Astrocyte of the cerebellum (primary cell): Measurements from ENCODE around the gene PSD4.

ENCODE experiments used
- DNase-seq: peaks from one replicate; pipeline ENCODE4 v3.0.0-alpha.2; 2011; ENCODE audit warnings: low read depth
- H3K4me3 ChIP-seq: 2 replicates; pipeline ENCODE4 v1.5.1; 2011; ENCODE audit warnings: mild to moderate bottlenecking, low read depth, low read length, moderate library complexity
- in situ Hi-C: cut with HindIII; loops from 2 replicates; pipeline ENCODE4 v1.10.0; 2017; ENCODE audit warnings: low sequenced_read_pairs
- TF ChIP-seq, protein P1 (sequence below): IDR thresholded peaks from 2 replicates; pipeline ENCODE4 v1.5.1; 2012; ENCODE audit warnings: low read length, low read depth, moderate library complexity, mild to moderate bottlenecking; ENCODE audit errors: missing control alignments

The PSD4 gene

DNA sequence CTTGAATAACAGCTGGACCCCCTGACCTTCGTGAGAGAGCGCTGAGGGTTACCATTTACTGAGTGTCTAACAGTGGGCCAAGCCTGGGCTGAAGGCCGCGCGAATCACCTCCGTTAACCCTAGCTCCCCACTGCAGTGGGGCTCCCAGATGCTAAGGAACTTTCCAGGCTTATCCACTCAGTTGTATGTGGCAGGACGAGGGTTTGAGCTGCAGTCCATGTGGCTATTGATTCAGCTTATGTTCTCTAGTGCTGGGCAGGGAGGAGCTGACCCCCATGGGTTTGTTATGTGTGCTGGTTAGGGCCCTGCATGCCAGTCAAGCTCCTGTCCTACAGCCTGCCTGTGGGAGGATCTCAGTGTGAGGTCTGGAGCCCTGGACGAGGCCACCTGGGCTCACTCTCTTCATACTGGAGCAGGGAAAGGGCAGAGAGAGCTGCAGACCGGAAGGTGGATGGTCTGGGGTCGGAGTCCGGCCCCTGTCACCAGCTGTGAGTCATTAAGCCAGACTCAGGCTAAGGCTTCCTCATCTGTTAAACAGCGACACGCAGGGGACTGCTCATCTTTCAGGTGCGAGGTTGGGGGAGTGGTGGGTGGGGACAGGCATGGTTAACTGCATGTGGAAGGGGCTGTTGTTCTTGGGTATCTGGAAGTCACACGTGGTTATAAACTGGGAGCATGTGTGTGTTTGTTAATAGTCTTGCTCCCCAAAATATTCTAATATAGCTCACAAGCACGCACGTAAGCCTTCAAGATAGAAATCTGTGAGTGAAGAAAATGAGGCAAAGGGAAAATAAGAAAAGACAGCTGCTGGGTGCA, 6.6 kb downstream of the PSD4 start:
- TF ChIP-seq, protein P1, sequence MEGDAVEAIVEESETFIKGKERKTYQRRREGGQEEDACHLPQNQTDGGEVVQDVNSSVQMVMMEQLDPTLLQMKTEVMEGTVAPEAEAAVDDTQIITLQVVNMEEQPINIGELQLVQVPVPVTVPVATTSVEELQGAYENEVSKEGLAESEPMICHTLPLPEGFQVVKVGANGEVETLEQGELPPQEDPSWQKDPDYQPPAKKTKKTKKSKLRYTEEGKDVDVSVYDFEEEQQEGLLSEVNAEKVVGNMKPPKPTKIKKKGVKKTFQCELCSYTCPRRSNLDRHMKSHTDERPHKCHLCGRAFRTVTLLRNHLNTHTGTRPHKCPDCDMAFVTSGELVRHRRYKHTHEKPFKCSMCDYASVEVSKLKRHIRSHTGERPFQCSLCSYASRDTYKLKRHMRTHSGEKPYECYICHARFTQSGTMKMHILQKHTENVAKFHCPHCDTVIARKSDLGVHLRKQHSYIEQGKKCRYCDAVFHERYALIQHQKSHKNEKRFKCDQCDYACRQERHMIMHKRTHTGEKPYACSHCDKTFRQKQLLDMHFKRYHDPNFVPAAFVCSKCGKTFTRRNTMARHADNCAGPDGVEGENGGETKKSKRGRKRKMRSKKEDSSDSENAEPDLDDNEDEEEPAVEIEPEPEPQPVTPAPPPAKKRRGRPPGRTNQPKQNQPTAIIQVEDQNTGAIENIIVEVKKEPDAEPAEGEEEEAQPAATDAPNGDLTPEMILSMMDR: no peak
- no peak overlapping the region for H3K4me3 ChIP-seq
- in situ Hi-C loops: no loop called here
- DNase-seq: no peak

DNA sequence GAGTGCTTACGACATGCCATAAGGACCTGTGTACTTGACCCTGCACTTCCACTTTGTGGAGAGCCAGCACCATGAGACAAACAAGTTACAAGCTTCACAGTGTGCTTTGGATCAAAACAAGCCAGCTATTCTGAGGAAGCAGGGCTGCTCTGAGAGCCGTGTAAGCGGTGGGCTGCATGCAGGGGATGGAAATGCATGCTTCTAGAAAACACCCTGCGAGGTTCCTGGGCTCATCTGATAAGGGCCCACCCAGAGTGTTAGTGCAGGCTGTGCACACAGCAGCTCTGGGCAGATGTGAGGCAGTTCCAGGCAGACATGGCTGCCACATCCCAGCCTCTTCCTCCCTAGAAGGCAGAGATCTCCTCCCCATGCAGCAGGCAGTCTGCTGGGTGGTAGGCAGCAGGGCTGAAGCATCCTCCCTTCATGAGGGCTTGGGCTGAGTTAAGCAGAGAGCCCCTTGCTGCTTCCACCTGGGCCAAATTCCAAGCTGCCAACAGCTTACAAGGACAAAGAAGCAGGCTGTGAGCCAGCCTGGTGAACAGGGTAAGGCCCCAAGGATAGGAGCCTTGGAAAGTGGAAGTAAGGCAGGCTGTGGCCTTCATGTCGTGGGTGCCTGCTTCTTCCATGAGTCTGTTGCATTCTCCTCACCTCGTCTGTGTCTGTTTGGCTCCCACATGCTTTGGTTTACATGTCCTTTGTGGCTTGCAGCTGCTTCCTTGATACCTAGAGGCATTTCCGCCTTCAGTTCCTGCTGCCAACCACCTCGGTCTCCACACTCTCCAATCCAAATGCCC, 7.7 kb downstream of the PSD4 start:
- DNase-seq: no peak
- in situ Hi-C loops: no loop called here
- TF ChIP-seq, protein P1: no peak
- H3K4me3 ChIP-seq: no peak overlapping the region

DNA sequence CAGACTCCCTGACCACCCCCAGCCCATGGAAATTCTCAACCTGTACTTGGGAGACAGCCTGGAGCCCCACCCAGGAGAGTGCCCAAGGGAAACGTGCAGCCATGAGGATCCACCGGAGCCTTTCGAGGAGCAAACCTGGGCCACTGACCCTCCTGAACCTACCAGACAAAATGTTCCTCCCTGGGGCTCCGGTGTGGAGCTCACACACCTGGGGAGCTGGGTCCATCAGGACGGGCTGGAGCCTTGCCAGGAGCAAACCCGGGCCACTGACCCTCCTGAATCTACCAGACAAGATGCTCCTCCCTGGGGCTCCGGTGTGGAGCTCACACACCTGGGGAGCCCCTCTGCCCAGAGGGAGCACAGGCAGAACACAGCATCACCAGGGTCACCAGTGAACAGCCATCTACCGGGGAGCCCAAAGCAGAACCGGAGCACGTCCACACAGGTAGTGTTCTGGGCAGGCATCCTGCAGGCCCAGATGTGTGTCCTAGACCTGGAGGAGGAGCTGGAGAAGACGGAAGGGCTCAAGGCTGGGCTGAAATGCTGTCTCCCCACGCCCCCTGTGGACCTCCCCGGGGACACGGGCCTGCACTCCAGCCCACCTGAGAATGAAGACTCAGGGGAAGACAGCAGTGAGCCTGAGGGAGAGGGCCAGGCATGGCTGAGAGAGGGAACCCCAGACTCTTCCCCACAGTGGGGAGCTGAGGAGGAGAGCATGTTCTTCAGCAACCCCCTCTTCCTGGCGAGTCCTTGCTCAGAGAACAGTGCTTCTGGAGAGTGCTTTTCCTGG, 8.9 kb downstream of the PSD4 start:
- no peak overlapping the region for H3K4me3 ChIP-seq
- in situ Hi-C loops: no loop called here
- TF ChIP-seq, protein P1: no peak
- no peak for DNase-seq

DNA sequence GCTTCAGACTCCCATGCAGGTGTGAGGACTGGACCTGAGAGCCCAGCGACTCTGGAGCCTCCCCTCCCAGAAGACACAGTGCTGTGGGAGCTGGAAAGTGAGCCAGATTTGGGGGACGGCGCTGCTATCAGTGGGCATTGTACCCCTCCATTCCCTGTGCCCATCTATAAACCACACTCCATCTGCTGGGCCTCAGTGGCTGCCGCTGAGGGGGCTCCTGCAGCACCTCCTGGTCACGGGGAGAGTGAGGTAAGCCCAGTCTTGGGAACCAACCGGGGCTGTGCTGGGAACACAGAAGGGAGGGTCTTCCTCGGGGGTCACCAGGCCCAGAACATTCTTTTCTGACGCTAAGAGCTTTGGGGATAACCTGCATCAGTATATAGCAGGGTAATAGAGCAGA, 9.5 kb downstream of the PSD4 start:
- in situ Hi-C loops: no loop called here
- TF ChIP-seq, protein P1: no peak
- DNase-seq: no peak
- no peak overlapping the region for H3K4me3 ChIP-seq

DNA sequence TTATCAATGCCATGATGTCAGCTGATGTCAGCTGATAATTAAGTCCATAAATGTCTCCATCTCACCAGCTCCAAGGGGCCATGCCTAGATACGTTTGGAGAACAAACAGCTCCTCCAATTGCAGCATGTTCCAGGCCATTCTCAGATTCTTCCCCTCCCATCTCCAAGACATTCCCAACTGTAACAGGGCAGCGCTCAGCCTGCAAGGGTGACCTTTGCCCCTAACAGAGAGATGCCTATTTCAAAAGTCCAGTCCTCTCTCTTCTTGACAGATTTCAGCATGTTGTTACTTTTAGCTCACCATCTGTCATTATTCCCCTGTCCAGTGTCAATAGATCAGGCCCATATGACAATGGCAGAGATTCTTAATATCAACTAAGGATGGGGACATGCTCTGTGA, 9.9 kb downstream of the PSD4 start:
- TF ChIP-seq, protein P1: no peak
- in situ Hi-C loops: no loop called here
- H3K4me3 ChIP-seq: no peak overlapping the region
- DNase-seq: no peak

DNA sequence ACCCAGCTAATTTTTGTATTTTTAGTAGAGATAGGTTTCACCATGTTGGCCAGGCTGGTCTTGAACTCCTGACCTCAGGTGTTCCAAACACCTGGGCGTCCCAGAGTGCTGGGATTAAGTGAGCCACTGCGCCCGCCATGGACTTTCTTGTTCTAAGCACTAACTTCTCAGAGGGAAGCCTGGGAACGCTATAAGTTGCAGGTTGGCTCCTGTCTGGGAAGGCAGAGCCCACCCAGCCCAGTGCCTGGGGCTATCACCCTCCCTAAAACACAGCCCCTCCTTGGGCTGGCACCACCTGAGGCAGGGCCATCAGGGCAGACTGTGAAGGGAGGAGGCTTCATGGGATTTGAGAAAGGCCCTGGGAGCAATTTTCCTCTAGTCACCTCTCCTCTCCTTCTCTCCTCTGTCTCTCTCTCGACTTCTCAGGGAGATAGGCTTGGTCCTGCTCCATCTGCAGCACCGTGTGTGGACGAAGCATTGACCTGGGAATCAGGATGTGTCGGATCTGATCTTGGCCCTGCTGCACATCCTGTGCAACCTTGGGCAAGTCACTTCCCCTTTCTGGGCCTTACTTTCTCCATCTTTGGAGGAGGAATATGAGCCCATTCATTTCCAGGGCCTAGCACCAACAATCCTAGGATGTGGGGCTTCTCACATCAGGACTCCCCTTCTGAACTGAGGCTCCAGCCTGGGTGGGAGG, 10.9 kb downstream of the PSD4 start:
- TF ChIP-seq, protein P1: no peak
- no peak for DNase-seq
- H3K4me3 ChIP-seq: no peak overlapping the region
- in situ Hi-C loops: no loop called here
